Transverse colon (tissue), 4 donors: ENCODE measurements around the gene FAM241B. TPM values are rescaled to one million over a fixed set of nuclear protein-coding genes. Genes with fewer than 3 reads are reported as not detected.

Experiments used
- DNase-seq: peaks from one replicate; pipeline ENCODE4 v3.0.0-alpha.2; 2019
- H3K27ac ChIP-seq, 4 donors: fragments of 200-600 bp; sonication (generic); 2 replicates each; pipeline ENCODE4 v1.5.1; 2016 to 2018; ENCODE audit warnings: inconsistent platforms in 4 of 4
- H3K27me3 ChIP-seq: fragments of 200-600 bp; sonication (generic); 2 replicates; pipeline ENCODE4 v1.5.1; 2017; ENCODE audit warnings: inconsistent platforms
- H3K36me3 ChIP-seq, 4 donors: fragments of 200-600 bp; sonication (generic); 2 replicates each; pipeline ENCODE4 v1.5.1; 2017 to 2019; ENCODE audit warnings: inconsistent platforms in 4 of 4
- H3K4me1 ChIP-seq, 4 donors: fragments of 200-600 bp; sonication (generic); 2 replicates each; pipeline ENCODE4 v1.5.1; 2017 to 2020; ENCODE audit warnings: inconsistent platforms in 4 of 4
- H3K4me3 ChIP-seq, 4 donors: fragments of 200-600 bp; sonication (generic); 1 replicate in 1 of 4; 2 replicates in 3 of 4; pipeline versions ENCODE4 v1.5.1 to v1.6.1; 2017 to 2019; ENCODE audit warnings: inconsistent platforms in 4 of 4
- H3K9me3 ChIP-seq, 2 donors: fragments of 200-600 bp; sonication (generic); 2 replicates each; pipeline ENCODE4 v1.5.1; 2017 to 2019; ENCODE audit warnings: inconsistent platforms in 2 of 2
- EP300 ChIP-seq: sonication (generic); formaldehyde crosslinking; IDR thresholded peaks from one replicate; pipeline ENCODE4 v1.6.1; 2017; ENCODE audit warnings: antibody characterized with exemption, low read depth
- POLR2A ChIP-seq: fragments of 450-650 bp; IDR thresholded peaks from one replicate; pipeline ENCODE4 v1.6.1; 2016; ENCODE audit warnings: antibody characterized with exemption, mild to moderate bottlenecking, moderate library complexity
- POLR2AphosphoS5 ChIP-seq, 3 donors: sonication (generic); formaldehyde crosslinking; IDR thresholded peaks; one replicate each; pipeline ENCODE4 v1.6.1; 2016; ENCODE audit warnings: antibody characterized with exemption in 3 of 3
- WGBS, 2 donors: methylation state at CpG; one replicate each; pipeline ENCODE4 v1.1.5; 2018; ENCODE audit warnings: low coverage in 1 of 2; 5-methylcytosine and 5-hydroxymethylcytosine counted together
- in situ Hi-C, 4 donors: fragments of 200-750 bp; cut with MboI; loops; one replicate each; pipeline versions ENCODE4 v1.15.0 to v1.15.1; 2017; ENCODE audit warnings: low sequenced_read_pairs in 3 of 4, low pct_ligation_motif_present in 1 of 4, low pct_unique_long_range_greater_than_20kb in 1 of 4
- intact Hi-C: fragments of 100-400 bp; cut with DNase I; formaldehyde crosslinking; loops from one replicate; pipeline ENCODE4 v1.15.1; 2023; ENCODE audit warnings: low total_unique reads
- total RNA-seq, 4 donors: library from RNA; depleted of rRNA; stranded (reverse); fragments of >200 nt; gene quantifications; one replicate each; pipeline ENCODE4 v1.1.0, GENCODE V29; 2016
- TF ChIP-seq, protein P1 (sequence below), 5 experiments: fragments of 200-600 bp in 3 of 5; fragments of 450-650 bp in 2 of 5; sonication (generic) in 3 of 5; IDR thresholded peaks; 1 replicate in 2 of 5; 2 replicates in 3 of 5; pipeline ENCODE4 v1.5.1; 2016 to 2017; ENCODE audit warnings: antibody characterized with exemption in 5 of 5, inconsistent platforms in 3 of 5, mild to moderate bottlenecking in 2 of 5, moderate library complexity in 1 of 5

Gene FAM241B
- total RNA-seq, 4 donors from 2014 or later = 0.95 to 1.4 TPM; not detected in 2

GRCh38 chr10:69620625-69621024, 9.4 kb upstream of the FAM241B start:
- Histone ChIP-seq H3K9me3 (no peaks in the 10 kb centered on the region), H3K36me3 (no peaks in the 10 kb centered on the region), H3K27ac (no peak overlapping the region), H3K4me3 (no peak overlapping the region), H3K4me1 (no peaks in the 10 kb centered on the region), H3K27me3 (no peaks in the 10 kb centered on the region)
- intact Hi-C loops (no loop called here), in situ Hi-C loops (no loop called here)
- WGBS, 2 donors = 59% methylated on average over 5 of the region's 5 CpGs; no CpG with 5 or more reads in 1 of the 2 donors
- TF ChIP-seq, protein P1, sequence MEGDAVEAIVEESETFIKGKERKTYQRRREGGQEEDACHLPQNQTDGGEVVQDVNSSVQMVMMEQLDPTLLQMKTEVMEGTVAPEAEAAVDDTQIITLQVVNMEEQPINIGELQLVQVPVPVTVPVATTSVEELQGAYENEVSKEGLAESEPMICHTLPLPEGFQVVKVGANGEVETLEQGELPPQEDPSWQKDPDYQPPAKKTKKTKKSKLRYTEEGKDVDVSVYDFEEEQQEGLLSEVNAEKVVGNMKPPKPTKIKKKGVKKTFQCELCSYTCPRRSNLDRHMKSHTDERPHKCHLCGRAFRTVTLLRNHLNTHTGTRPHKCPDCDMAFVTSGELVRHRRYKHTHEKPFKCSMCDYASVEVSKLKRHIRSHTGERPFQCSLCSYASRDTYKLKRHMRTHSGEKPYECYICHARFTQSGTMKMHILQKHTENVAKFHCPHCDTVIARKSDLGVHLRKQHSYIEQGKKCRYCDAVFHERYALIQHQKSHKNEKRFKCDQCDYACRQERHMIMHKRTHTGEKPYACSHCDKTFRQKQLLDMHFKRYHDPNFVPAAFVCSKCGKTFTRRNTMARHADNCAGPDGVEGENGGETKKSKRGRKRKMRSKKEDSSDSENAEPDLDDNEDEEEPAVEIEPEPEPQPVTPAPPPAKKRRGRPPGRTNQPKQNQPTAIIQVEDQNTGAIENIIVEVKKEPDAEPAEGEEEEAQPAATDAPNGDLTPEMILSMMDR (IDR thresholded peaks at IDR 0.05) = no peak
- TF ChIP-seq POLR2AphosphoS5 (IDR thresholded peaks at IDR 0.05) (no peak), EP300 (no peak), POLR2A (no peak)
- DNase-seq = no peak

DNA sequence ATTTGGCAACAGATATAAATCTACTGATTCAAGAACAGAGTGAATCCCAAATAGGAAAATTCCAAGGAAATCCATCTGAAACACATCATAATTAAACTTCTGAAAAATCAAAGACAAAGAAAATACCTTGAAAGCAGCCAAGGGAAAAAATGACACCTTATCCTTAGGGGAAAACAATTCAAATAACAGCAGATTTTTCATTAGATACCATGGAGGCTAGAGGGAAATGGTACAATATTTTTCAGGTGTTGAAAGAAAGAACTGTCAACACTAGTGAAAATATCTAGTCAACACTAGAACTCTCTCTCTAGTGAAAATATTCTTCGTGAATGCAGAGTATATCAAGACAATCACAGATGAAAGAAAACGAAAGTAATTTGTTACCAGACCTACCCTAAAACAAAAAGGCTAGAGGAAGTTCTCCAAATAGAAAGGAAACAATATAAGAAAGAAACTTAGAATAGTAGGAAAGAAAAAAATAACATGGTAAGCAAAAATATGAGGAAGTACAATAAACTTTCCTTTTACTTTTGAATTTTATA, 5.7 kb upstream of the FAM241B start:
- 17 to 30% methylated on average over 2 of the region's 2 CpGs for WGBS, 2 donors
- no peak overlapping the region for H3K27ac ChIP-seq
- DNase-seq = no peak
- peaks cover 3% of the 10 kb centered on the region for H3K27me3 ChIP-seq
- in situ Hi-C loops = no loop called here
- TF ChIP-seq POLR2AphosphoS5 (IDR thresholded peaks at IDR 0.05) = no peak
- no peak for TF ChIP-seq EP300
- no peaks in the 10 kb centered on the region for H3K9me3 ChIP-seq
- intact Hi-C loops = no loop called here
- H3K4me3 ChIP-seq = no peak overlapping the region
- H3K4me1 ChIP-seq = no peaks in the 10 kb centered on the region
- no peaks in the 10 kb centered on the region for H3K36me3 ChIP-seq

DNA sequence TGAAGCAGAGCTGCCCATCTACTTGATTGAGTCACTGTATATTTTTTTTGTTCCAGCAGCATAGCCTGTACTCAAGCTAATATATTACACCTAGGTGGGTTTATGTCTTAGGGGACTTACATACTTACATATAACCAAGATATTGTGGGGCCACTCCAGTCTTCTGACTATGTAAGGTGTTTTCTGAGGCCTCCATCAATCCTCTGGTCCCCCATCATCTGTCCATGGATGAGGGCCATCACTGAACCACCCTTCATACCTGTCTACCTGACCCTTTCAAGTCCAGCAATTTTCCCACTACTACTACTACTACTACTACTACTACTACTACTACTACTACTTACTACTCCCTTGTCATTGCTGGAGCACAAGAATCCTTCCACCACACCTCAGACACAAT, 3.2 kb upstream of the FAM241B start:
- Histone ChIP-seq H3K27ac (no peak overlapping the region), H3K4me3 (no peak overlapping the region), H3K36me3 (no peaks in the 10 kb centered on the region), H3K9me3 (no peaks in the 10 kb centered on the region), H3K27me3 (peaks cover 3% of the 10 kb centered on the region), H3K4me1 (peaks cover 0 to 13% (median 7%) of the 10 kb centered on the region in 4 donors)
- DNase-seq = no peak
- intact Hi-C loops (no loop called here), in situ Hi-C loops (loop anchor here in 3 of 4 donors (25.0 kb wide), 4 partner anchors 115 to 390 kb away; partner anchors contain the start of gene TACR2 (in 2 of the 3))
- TF ChIP-seq POLR2AphosphoS5 (IDR thresholded peaks at IDR 0.05) (no peak), EP300 (no peak)

DNA sequence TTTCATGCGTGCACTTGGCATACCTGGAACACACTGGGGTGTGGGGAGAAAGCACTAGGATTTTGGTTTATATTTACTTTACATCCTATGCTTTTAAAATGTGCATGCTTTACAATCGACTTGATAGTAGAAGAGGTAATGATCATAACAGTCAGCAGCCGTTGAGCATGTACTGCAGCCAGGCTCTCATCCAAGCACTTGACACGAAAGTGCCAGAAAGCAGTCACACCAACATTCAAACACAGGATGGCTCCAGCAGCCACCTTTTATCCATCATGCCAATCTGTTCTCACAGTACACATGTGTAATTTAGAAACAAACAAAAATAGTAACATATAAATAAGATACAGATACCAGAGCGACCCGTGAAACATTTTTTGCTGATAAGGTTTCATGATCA, 1.2 kb upstream of the FAM241B start:
- no peak for TF ChIP-seq EP300
- no peak for TF ChIP-seq POLR2AphosphoS5 (IDR thresholded peaks at IDR 0.05)
- TF ChIP-seq POLR2A = no peak
- TF ChIP-seq, protein P1 (IDR thresholded peaks at IDR 0.05) = no peak
- DNase-seq = no peak
- WGBS, 2 donors = 43 to 49% methylated on average over 4 to 6 of the region's 6 CpGs

GRCh38 chr10:69629519-69629896, 539 bp upstream of the FAM241B start:
- no peaks in the 10 kb centered on the region for H3K9me3 ChIP-seq
- H3K27me3 ChIP-seq = peaks cover 3% of the 10 kb centered on the region
- TF ChIP-seq POLR2AphosphoS5 (IDR thresholded peaks at IDR 0.05) (no peak), EP300 (no peak), POLR2A (no peak)
- TF ChIP-seq, protein P1 (IDR thresholded peaks at IDR 0.05) = no peak
- in situ Hi-C loops (loop anchor here in 3 of 4 donors (25.0 kb wide), 4 partner anchors 117 to 392 kb away; partner anchors contain the start of gene TACR2 (in 2 of the 3)), intact Hi-C loops (no loop called here)
- H3K4me1 ChIP-seq = peaks cover 0 to 13% (median 7%) of the 10 kb centered on the region in 4 donors
- H3K36me3 ChIP-seq = no peaks in the 10 kb centered on the region
- DNase-seq = no peak
- 53 to 60% methylated on average over 2 of the region's 2 CpGs for WGBS, 2 donors
- peak overlapping the region in 2 of 4 donors; percentile 69 to 76 for H3K4me3 ChIP-seq
- no peak overlapping the region for H3K27ac ChIP-seq

More for the DNA sequence above, 1.2 kb upstream of the FAM241B start:
- in situ Hi-C loops = loop anchor here in 3 of 4 donors (25.0 kb wide), 4 partner anchors 117 to 392 kb away; partner anchors contain the start of gene TACR2 (in 2 of the 3)
- Histone ChIP-seq H3K4me3 (no peak overlapping the region), H3K4me1 (peaks cover 0 to 13% (median 7%) of the 10 kb centered on the region in 4 donors), H3K9me3 (no peaks in the 10 kb centered on the region), H3K27ac (no peak overlapping the region), H3K36me3 (no peaks in the 10 kb centered on the region), H3K27me3 (peaks cover 3% of the 10 kb centered on the region)
- intact Hi-C loops = no loop called here
